GM19372 (cell line): ENCODE data around the gene CCDC93.
"Not testable (repeated sequence)": the region's sequence is repeated elsewhere in the genome, so short reads cannot be mapped to it uniquely, and the experiment has no call there.

Experiments used
- ATAC-seq: cut with Tn5 transposase; IDR thresholded peaks from one replicate; pipeline ENCODE4 v1.9.1; 2021; ENCODE audit warnings: mild to moderate bottlenecking, low read depth, moderate library complexity; ENCODE audit not compliant: unreplicated experiment

Gene CCDC93

GRCh38 chr2:117931266-117931665 lies 82.6 kb downstream of the CCDC93 start:
- ATAC-seq: no peak

GRCh38 chr2:117930775-117931174 lies 83.1 kb downstream of the CCDC93 start:
- no peak for ATAC-seq

- ATAC-seq: not testable (repeated sequence)
Measured at GRCh38 chr2:117923471-117923870, 90.4 kb downstream of the CCDC93 start.

GRCh38 chr2:117921520-117921919 lies 92.3 kb downstream of the CCDC93 start:
- no peak for ATAC-seq

- no peak for ATAC-seq
Measured at GRCh38 chr2:117918608-117919007, 95.3 kb downstream of the CCDC93 start.

GRCh38 chr2:117917223-117917917 lies 96.5 kb downstream of the CCDC93 start:
- ATAC-seq: no peak

- no peak for ATAC-seq
Measured at GRCh38 chr2:117902933-117903332, 110.9 kb downstream of the CCDC93 start.

GRCh38 chr2:117888897-117889296 lies 125.0 kb downstream of the CCDC93 start:
- ATAC-seq: no peak

- no peak for ATAC-seq
Measured at GRCh38 chr2:117885308-117885707, 128.6 kb downstream of the CCDC93 start.

- ATAC-seq: no peak
Measured at GRCh38 chr2:117879003-117879402, 134.9 kb downstream of the CCDC93 start.

GRCh38 chr2:117875786-117876185 lies 138.1 kb downstream of the CCDC93 start:
- ATAC-seq: no peak
